Dedifferentiated amniotic fluid mesenchymal stem cell (primary cell): ENCODE results near the gene FAF1.
"Not testable (repeated sequence)": the region's sequence is repeated elsewhere in the genome, so short reads cannot be mapped to it uniquely, and the experiment has no call there.

ENCODE experiments used
- DNase-seq: peaks from one replicate; pipeline ENCODE4 v3.0.0-alpha.2; 2016; ENCODE audit errors: extremely low spot score

FAF1 gene

DNA sequence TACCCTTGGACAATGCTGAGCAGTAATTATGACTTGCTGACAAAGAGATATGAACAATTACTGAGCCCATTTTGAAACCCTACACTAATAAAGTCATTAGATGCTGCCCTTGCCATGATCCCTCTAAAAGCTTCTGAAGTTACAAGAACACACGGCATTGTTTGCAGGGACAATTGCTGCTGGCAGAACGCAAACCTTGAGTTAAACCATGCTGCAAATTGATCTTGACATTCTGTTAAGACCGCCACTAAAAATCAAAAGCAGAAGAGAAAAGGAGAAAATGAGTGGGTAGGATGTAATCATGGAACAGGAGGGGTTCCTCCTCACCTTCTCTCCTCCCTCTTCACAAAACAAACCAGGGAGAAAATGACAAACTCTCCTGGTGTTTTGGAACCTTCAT is 400.6 kb downstream of the FAF1 start:
- DNase-seq = no peak

DNA sequence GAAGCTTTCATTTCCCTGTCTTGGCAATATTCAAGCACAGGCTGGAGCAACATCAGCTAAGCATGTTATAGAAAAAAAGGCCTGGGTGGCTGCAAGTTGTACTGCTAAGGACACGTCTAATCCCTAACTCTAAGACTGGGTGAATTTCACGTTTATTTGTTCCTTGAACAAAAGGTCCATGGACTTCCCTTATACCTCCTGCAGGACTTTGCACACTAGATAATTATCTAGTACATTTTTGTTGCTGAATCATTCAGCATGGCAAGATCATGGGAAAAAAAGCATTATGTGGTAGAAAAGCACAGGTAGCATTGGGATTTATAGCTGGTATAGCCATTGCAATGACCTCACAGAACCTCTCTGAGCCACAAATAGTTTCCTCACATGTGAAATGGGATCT is 406.1 kb downstream of the FAF1 start:
- DNase-seq = no peak

DNA sequence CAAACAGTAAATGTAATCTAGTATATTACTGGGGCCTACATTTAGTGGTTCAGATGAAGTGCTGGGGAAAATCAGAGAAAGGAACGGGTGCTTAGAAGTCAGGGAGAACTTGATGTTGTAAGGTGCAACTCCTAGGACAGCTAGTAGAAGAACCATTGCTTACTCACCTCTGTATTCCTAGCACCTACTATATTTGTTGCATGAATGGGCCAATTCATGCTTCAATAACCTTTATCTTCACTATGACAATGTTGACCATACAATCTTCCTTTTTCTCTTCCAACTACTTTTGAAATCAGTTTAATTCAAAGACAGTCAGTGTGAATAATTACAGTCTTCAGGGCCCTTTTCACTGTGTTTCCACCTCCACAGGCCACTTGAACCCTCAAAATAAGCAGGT is 411.8 kb downstream of the FAF1 start:
- DNase-seq = no peak

DNA sequence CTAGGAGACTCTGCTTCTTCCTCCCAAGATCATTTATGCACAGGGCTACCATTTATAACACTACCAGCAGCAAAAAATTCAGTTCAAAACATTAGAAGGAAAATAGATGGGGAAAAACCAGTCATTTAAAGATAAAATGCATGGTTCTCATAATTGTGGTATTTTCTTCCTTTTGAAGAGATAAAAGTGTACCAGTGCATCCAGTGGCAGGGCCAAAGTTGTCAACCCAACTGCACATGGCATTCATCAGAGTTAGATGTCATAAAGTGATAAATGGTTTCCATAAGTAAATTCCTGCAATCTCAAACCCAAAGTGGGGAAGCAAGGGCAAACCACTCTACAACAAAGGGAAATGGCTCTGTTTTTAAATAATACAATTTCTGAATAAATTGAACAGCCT is 417.7 kb downstream of the FAF1 start:
- no peak for DNase-seq

DNA sequence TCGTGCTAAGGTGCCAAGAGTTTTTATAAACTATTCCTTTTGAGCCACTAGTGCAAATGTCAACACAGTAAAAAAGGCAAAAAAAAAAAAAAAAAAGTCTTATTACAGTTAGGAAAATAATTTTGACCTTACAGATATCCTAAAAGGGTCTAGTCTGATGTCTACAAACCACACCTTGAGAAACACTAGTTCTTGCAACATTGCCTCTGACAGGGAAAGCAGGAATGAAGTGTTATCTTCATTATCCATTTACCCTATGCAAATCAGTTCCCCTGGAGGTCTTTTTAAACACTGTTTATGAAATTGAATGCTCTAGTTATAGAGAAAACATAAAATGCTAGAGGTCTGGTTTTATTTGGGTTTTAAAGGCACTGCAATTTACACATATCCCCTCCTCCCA is 421.6 kb downstream of the FAF1 start:
- no peak for DNase-seq

DNA sequence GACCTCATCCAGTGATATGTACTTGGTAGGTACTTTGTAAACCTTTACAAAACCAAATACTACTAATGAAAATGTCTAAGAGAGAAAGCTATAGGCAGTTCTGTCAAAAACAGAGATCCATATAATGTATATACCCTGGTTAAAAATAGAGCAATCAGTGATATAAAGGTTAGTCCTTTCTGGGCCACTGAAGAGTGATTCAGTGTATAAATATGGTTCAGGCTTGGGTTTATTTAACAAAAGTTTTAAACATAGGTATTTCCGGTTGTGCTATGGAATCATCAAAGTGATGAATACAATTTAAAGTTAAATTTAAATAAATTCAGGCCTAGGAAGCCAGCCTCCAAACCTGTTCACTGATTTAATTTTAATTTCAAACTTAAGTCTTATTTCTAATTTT is 428.5 kb downstream of the FAF1 start:
- DNase-seq = no peak

DNA sequence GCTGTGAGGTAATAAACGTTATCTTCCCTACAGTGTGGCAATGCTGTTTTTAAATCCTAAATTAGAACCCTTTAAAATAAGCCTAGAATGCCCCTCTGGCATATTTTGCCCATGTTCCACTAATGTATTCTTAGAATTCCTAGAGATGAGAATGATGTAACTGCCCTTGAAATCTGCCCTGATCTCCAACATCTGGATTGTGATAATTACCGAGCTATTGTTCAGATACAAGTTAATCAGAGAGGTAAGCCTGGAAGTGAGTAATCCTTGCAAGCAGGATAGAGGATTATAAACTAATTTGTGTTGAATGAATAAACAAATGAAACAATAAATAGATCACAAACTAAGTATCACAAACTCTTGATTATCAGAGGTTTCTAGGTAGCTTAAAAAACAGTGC is 429.0 kb downstream of the FAF1 start:
- DNase-seq = no peak

DNA sequence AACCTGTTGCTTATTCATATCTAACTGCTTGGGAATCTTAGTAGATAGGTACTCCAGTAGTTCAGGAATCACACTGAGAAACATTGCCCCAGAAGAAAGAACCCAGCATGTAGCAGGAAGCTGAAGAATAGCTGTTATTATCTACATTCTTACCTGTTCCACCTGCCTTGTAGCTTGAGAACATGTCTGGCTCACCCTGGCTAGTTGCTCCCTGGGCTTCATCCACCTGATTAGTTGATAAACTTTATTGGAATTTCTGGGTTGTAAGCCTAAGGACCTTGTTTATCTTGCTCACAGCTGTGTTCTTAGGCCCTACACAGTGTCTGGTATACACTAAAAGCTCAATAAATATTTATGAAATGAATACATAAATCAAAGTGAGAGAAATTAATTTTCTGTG is 430.6 kb downstream of the FAF1 start:
- no peak for DNase-seq

DNA sequence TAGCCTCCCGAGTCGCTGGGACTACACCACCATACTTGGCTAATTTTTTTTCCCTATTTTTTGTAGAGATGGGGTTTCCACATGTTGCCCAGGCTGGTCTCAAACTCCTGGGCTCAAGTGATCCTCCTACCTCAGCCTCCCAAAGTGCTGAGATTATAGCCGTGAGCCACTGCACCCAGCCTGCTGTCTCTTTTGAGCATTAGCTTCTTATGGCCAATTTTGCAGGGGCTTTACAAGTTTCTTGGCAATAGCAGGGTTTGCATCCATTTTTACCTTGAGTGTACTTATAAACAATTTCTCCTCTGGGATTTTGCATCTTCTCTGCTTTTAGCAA is 432.1 kb downstream of the FAF1 start:
- DNase-seq = not testable (repeated sequence)

DNA sequence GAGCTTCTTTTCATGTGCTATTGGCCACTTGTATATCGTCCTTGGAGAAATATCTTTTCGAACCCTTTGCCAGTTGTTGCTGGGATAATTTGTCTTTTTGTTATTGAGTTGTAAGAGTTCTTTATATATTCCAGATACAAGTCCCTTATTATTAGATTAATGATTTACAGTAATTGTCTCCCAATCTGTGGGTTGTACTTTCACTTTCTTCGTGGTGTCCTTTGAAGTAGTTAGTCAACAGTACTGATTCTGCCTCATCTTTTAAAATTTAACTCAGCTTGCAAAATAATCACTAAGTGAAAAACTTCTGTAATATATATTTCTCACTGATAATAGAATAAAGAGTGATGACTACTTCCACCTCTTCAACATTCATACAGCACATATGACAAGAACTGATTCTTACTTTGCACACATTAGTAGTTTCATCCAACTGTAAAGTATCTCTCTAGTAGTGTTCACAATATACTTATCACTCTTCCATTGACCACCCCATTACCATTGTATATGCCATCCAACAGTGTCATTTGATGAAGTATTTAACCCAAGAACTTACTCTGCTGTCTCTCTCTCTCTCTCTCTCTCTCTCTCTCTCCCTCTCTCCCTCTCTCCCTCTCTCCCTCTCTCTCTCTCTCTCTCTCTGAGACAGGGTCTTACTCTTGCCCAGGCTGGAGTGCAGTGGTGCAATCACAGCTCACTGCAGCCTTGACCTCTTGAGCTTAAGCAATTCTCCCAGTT is 432.6 kb downstream of the FAF1 start:
- DNase-seq = no peak

DNA sequence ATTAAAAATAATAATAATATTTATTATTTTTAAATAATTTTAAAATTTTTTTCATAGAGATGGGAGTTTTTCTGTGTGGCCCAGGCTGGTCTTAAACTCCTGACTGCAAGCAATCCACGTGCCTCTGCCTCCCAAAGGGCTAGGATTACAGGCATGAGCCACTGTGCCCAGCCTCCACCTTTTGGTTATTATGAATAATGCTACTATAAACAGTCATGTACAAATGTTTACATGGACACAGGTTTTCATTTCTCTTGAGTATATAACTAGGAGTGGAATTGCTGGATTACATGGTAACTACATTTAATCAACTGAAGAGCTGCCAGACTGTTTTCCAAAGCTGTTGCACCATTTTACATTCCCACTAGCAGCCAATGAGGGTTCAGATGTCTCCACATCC is 433.6 kb downstream of the FAF1 start:
- no peak for DNase-seq

DNA sequence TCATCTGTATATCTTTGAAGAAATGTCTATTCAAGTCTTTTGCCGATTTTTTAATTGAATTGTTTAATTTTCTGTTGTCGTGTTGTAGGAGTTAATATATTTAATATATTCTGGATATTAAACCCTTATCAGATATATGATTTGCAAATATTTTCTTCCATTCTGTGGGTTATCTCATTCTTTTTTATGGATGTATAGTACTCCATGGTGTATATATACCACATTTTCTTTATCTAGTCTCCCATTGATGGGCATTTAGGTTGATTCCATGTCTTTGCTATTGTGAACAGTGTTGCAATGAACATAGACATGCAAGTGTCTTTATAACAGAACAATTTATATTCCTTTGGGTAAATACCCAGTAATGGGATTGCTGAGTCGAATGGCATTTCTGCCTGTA is 436.5 kb downstream of the FAF1 start:
- DNase-seq = no peak

DNA sequence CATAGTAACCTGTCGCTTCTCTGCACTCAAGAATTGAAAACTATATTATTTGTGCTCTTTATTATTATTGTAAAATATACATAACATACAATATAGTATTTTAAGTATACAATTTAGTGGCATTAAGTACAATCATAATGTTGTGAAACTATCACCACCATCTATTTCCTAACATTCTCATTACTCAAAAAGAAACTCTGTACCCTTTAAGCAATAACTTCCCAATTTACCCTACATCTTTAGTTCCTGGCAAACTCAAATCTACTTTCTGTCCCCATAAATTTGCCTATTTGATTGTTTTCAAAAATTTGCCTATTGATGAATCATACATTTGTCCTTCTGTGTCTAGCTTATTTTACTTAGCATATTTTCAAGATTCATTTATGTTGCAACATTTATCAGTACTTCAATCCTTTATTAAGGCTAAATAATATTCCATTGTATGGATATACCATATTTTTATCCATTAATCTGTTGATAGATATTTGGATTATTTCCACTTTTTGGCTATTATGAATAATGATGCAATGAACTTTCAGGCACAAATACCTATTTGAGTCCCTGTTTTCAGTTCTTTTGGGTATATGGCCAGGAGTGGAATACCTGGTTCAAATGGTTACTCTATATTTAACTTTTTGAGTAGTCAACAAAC is 437.2 kb downstream of the FAF1 start:
- no peak for DNase-seq

DNA sequence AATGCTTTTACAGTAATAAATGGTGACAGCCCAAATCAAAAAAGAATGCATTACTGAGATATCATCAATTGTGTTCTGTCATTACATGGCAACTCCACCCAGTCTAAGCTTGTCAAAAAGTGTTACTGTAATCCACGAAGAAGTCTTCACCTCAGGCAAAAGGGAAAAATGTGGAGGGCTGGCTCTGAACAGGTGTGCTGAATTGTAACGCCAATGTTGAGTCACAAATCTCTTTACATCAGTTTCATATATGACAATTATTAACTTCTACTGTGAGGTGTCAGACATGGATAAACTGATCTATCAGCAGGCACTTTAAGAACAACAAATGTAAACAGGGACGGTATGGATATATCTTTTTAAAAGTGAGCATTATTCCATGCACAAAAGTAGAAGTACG is 438.4 kb downstream of the FAF1 start:
- DNase-seq = no peak

DNA sequence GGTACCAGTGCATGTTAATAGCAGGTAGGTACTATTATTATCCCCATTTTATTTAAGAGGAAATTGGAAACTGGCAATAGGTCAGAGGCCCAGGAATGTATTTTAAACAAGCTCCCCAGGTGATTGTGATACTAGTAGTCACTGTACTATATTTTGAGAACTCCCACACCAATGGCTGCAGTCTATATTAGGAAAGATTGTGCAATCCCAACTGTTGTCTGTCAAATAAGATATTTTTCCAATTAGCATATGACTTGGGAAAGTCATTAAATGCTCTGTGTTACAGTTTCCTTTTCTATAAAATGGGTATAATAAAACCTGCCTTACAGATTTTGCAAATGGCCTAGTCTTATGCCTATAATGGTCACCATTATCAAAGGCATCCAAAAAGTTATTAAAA is 442.6 kb downstream of the FAF1 start:
- no peak for DNase-seq

DNA sequence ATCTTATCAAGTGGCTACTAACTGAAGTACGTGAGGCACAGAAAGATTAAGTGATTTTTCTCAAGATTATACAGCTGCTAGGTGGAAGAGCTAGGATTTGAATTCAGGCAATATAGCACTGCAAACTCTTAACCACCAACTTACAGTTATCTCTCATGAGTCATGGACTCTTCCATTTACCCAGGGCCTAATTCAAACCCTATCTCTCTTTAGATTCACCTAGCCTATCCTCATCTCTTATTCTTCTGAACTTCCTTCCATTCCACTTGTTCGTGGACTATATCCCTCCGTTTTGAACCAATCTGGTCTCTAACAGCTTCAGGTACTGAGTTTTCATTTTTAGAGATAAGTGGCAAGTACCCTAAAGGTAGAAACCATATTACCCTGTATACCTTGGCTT is 444.0 kb downstream of the FAF1 start:
- DNase-seq = no peak

DNA sequence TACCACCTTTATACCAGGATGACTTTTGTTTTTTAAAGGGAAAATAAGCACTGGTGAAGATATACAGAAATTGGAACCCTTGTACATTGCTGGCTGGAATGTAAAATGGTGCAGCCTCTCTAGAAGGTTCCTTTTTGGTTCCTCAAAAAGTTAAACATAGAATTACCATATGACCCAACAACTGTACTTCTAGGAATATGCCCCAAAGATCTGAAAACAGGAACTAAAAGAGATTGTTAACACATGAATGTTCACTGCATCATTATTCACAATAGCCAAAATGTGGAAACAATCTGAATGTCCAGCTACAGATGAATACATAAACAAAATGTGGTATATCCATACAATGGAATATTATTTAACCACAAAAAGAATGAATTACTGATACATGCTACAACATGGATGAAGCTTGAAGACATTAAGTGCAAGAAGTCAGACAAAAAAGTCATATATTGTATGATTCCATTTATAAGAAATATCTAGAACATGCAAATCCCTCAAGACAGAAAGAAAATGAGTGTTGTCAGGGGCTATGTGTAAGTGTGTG is 452.0 kb downstream of the FAF1 start:
- no peak for DNase-seq

DNA sequence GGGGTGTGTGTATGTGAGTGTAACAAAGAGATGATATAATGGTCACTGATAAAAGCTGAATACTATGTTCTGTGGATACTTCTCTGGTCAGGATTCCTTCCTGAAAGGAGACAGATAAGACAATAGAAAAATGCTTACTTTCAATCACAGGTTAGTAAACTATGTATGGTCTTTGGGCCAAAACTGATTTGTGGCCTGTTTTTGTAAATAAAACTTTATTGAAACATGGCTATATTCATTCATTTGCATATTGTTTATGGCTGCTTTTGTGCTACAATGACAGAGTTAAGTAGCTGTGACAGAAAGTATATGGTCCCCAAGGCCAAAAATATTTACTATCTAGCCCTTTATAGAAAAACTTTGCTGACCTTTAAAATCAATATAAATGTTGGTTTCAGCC is 454.6 kb downstream of the FAF1 start:
- DNase-seq = no peak

DNA sequence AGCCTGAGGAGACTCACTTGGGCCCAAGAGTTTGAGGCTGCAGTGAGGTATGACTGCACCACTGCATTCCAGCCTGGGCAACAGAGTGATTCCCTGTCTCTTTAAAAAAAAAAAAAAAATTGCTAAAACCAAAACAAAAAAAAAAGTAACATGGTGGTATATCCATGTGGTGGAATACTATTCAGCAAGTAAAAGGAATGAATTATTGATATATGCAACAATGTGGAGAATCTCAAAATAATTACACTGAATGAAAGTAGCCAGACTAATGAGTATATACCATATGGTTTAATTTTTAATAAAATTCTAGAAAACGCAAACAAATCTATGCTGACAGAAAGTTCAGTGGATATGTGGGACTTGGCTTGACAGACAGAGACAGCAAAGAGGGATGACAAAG is 456.6 kb downstream of the FAF1 start:
- no peak for DNase-seq

DNA sequence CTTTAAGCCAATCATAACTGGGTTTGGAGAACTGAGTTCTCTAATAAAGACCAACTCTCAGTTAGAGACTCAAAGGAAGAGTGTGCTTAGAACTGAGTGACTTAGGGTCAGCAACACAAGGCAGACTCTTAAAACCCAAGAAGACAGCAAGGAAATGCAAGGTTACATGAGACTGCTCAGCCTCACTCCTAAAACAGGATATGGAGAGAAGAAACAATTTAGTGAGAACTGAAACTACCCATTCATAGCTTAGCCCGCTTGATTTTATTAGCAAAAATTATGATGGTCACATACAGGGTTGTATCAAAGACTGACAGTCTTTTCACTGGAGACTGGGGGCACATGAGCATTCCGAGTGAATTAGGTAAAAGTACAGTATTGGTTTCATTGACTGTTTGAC is 457.9 kb downstream of the FAF1 start:
- DNase-seq = no peak

DNA sequence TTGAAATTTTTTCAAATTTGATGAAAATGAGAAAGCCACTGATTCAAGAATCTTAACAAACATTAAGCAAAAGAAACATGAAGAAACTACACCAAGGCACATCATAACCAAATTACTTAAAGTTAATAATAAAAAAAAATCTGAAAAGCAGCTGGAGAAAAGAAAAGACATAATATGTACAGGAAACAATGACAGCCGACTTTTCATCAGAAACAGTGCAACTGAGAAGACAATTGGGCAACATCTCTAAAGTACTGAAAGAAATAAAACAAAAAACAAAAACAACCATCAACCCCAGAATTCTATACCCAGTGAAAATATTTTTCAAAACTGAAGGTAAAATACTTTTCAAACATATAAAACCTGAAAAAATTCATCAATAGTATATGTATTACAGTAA is 463.1 kb downstream of the FAF1 start:
- no peak for DNase-seq

DNA sequence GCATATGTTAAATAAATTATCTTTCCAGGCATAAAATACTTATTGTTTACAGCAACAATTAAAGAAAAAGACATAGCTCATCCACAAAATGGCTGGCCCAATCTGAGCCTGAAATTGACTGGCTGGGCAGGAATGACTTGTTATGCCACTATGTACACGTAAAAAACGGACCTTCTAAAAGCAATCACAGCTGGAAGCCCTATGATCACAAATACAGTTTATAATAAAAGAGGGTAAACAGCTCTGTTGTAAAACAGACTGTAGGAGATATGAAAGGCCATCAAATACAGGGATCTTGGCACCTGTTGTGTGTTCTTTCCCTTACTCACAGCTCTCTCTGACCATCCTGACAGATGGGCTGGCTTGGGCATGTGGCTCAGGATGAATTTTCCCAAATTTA is 466.4 kb downstream of the FAF1 start:
- DNase-seq = no peak

DNA sequence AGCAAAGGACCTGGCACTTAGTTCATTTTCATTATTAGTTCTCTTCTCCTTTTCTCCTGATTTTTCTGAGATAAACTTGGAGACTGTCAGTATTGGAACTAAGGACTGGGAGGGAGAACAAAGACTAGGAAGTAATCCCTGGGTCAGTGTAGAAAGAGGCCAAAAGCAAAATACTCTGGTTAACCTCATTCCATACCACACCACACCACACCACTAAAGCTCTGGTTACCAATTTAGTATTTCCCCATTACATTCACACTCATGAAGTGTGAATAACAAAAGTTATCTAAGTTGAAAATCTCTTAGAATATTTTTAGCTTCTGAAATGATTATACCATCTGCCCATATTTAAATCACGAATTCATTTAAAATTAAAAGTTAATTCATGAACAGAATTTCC is 467.9 kb downstream of the FAF1 start:
- no peak for DNase-seq

DNA sequence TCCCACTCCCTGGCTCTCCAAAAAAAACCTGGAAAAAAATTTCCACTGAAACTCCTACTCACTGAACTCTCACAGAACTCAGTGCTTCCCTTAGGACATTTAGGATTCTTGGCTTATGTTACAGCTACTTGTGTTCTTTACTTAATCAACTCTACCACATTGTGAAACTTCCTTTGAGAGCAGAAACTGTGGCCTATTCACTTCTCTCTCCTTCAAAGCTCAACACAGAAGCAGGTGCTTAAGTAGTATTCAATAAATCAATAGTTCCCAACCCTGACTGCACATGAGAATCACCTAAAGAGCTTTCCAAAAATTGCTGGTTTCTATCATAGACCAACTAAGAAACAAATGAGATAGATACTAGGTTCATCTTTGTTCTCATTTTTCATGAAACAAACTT is 468.9 kb downstream of the FAF1 start:
- DNase-seq = no peak
